ENCODE data around the gene PADI1. TPM values are rescaled to one million over a fixed set of nuclear protein-coding genes. Genes with fewer than 3 reads are reported as not detected.

PADI1 gene
- total RNA-seq, 1 donor from 2014 or later, result not detected

- no peak for ATAC-seq
Observed at GRCh38 chr1:17251246-17251645, 46.3 kb downstream of the PADI1 start.

DNA sequence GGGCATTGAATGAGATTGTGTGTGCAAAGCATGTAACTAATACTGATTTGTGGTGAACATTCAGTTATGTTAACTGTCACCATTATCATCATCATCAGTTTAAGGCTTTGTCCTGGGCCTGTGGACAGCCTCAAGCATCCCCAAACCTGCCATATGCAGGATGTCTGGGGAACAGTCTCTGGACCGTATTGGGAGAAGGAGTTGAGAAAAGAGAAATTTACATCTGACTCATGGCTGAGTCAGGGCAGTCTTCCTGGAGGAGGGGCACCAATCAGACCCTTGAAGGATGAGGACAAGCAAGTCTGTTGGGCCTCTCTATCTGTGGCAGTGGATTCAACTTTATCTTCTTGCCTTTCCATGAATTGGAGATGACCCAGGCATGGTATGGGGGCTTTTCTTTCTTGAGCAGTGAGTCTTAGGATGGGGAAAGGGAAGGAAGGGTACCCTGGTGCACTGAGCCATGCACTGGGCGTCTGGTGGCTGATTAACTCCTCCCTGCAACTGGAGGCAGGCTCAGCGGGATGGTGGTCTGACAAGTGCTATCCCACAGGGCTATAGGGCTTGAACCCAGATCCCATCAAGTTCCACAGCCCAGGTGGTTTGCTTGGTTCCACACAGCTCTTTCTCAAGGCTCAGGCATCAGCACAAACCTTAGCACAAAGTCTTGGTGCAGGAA lies 46.9 kb downstream of the PADI1 start:
- no peak for ATAC-seq
- intact Hi-C loops (cut with DNase I), result no loop called here

More at GRCh38 chr1:17251246-17251645, 46.3 kb downstream of the PADI1 start:
- intact Hi-C loops (cut with DNase I), result no loop called here
- DNase-seq (ENCODE audit: low spot score), result no peak

DNA sequence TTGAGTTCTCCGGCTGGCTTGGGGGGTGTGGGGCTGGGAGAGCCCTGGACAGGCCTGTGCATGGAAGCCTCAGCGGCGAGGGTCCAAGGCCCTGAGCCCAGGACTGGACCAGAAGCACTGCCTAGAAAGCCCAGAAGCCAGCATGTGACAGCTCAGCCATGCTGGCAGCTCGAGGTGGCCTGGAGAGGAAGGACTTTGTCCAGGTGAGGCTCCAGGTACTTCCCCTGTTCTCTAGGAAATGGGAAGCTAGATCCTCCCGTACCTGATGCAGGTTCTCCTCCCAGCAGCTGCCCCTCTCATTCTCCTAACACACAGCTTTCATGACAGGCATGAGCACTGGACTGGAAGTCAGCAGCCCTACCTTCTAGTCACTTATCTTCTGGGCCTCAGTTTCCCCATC lies 50.4 kb downstream of the PADI1 start:
- no peak for DNase-seq (ENCODE audit: low spot score)
- ATAC-seq, result no peak
- intact Hi-C loops (cut with DNase I), result no loop called here

More for the DNA sequence above, 46.9 kb downstream of the PADI1 start:
- no peak for DNase-seq (ENCODE audit: low spot score)

DNA sequence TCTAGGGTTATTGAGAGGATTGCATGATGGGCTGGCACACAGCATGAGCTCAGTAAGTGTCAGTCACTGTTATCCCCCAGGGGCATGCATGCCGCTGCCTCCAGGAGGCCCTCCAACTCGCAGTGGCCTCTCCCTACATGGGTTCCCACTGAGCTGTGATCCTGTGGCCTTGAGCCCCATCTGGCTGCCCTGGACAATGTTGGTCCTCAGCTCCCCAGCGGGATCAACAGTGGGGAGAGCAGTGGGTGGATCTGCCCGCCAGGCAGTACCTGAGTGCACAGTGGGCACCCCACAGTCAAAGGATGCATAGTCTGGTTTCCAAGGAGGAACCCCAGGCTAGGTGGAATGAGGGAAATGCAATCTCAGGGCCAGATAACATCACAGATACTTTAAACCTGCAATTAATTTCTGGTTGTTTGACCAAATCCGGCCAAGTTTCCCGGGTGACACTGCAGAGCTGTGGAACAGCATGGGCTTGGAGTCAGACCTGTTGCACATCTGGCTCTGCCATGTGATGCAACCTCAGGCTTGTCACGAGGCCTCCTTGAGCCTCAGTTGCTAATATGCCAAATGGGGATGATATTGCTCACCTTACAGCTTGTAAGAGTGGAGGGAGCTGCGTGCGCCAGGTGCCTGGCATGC lies 53.3 kb downstream of the PADI1 start:
- no peak for ATAC-seq
- DNase-seq (ENCODE audit: low spot score), result no peak
- intact Hi-C loops (cut with DNase I), result no loop called here

DNA sequence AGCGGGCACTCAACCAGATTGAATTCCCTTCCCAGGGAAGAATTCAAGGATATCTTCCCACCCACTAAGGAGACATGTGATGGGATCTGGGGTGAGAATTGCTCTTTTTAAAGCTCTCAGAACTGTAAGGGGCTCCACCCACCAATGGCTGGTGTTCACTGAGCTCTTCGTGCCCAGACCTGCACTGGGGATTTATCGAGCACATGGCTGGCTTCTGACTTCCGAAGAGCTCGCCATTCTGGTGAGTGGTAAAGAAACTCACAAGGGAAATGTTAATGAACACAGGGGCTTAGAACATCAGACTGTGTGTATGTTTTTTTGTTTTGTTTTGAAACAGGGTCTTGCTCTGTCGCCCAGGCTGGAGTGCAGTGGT lies 53.8 kb downstream of the PADI1 start:
- ATAC-seq (no peak), DNase-seq (ENCODE audit: low spot score) (no peak)
- intact Hi-C loops (cut with DNase I), result no loop called here

GRCh38 chr1:17259233-17259873 lies 54.4 kb downstream of the PADI1 start:
- DNase-seq (ENCODE audit: low spot score), result no peak
- no peak for ATAC-seq
- intact Hi-C loops (cut with DNase I), result no loop called here

GRCh38 chr1:17260264-17260663 lies 55.3 kb downstream of the PADI1 start:
- DNase-seq (ENCODE audit: low spot score), result no peak
- no peak for ATAC-seq
- intact Hi-C loops (cut with DNase I), result no loop called here

DNA sequence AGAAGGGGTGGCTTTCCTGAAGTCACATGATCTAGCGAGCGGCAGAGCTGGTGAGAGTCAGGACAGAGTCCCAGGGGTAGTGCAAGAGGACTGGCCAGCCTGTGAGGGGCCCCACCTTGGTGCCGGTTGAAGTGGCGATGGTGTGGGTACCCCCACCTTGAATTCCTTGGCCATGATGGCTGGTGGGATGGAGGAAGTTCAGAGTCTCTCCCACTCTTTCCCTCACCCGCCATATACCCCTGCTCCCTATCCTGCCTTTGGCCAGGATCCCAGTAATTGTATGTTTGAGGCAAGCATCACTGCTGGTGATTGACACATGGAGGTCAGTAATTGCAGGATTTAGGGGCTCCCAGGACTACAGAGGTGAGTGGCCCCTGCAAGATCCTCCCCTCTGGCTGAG lies 55.8 kb downstream of the PADI1 start:
- intact Hi-C loops (cut with DNase I), result no loop called here
- DNase-seq (ENCODE audit: low spot score), result no peak
- no peak for ATAC-seq

- intact Hi-C loops (cut with DNase I), result no loop called here
- DNase-seq (ENCODE audit: low spot score) (no peak), ATAC-seq (no peak)
Observed at GRCh38 chr1:17263936-17264335, 59.0 kb downstream of the PADI1 start.

- DNase-seq (ENCODE audit: low spot score) (no peak), ATAC-seq (no peak)
- intact Hi-C loops (cut with DNase I), result no loop called here
Observed at GRCh38 chr1:17264470-17264869, 59.5 kb downstream of the PADI1 start.

- DNase-seq (ENCODE audit: low spot score) (no peak), ATAC-seq (no peak)
- intact Hi-C loops (cut with DNase I), result no loop called here
Observed at GRCh38 chr1:17265162-17265561, 60.2 kb downstream of the PADI1 start.

- DNase-seq (ENCODE audit: low spot score), result no peak
- intact Hi-C loops (cut with DNase I), result no loop called here
- no peak for ATAC-seq
Observed at GRCh38 chr1:17265950-17266349, 61.0 kb downstream of the PADI1 start.

DNA sequence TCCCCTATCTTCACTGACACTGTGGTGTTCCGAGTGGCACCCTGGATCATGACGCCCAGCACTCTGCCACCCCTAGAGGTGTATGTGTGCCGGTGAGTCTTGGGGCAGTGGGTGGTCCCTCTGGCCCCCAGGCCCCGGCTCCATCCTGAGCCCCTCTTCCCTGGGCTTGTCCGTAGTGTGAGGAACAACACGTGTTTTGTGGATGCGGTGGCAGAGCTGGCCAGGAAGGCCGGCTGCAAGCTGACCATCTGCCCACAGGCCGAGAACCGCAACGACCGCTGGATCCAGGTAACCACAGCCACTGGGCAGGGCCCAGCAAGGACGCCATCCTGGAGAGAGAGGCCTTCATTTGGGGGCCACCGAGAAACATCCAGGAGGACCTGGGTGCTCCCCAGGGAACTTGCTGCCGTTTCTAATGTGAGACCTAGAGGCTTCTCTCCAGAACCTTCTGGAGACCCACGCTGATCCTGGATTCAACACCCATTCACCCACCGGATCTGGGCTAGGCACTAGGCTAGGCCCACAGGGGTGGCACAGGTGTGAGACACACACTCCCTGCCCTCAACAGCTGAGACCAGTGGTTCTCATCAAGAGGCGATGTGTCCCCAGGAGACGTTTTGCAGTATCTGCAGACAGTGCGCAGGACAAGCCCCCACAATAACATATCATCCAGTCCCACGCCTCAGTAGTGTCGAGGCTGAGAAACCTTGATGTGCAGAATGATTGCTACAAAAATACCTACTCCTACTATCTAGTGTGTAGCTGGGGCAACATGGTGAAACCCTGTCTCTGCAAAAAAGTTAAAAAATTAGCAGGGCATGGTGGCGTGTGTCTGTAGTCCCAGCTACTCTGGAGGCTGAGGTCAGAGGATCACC lies 66.2 kb downstream of the PADI1 start:
- ATAC-seq, result no peak
- intact Hi-C loops (cut with DNase I), result no loop called here

DNA sequence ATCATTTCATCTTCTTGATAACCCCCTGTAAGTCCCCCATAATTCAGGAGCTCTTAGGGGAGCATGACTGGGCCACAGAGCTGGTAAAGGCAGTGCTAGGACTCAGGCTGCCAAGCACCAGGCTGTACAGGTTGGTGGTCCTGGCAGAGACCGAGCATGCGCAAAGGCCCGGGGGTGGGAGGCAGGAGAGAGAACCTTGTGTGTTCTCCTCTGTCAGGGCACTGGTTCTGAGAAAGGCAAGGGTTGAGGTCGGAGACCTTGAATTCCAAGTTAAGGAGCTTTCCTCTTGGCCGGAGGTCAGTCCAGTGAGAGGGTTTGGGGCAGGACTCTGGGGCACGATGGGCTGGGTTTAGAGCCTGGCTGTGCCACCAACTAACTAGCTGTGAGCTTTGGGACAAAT lies 67.1 kb downstream of the PADI1 start:
- no peak for ATAC-seq
- no peak for DNase-seq (ENCODE audit: low spot score)
- intact Hi-C loops (cut with DNase I), result no loop called here

More for the DNA sequence above, 66.2 kb downstream of the PADI1 start:
- no peak for DNase-seq (ENCODE audit: low spot score)

DNA sequence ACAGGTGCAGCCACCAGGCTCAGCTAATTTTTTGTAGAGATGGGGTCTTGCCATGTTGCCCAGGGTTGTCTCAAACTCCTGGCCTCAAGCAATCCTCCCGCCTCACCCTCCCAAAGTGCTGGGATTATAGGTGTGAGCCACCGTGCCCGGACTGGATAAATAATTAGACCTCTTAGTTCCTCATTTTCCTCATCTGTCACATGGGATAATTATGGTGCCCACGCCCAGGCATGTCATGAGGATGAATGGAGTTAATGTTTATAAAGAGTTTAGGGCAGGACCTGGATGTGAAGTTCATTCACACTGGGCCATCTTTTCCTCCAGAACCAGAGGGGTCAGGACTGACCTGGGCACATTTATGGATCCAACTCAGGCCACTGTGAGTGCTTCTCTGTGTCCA lies 67.7 kb downstream of the PADI1 start:
- DNase-seq (ENCODE audit: low spot score), result no peak
- intact Hi-C loops (cut with DNase I), result no loop called here
- no peak for ATAC-seq

DNA sequence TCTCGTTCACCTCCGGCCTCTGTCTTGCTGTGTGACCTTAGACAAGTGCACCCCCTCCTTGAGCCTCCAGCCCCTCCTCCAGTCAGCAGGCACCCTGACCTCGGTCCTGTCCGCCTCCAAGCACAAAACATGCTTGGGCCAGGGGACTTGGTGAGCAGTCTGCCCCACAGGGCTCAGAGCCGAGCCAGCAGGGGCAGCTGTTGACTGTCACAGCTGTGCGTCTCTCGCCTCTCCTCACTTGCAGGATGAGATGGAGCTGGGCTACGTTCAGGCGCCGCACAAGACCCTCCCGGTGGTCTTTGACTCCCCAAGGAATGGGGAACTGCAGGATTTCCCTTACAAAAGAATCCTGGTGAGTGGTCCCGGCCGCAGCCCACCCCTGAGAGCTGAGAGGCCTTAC lies 68.2 kb downstream of the PADI1 start:
- ATAC-seq (no peak), DNase-seq (ENCODE audit: low spot score) (no peak)
- intact Hi-C loops (cut with DNase I), result no loop called here

DNA sequence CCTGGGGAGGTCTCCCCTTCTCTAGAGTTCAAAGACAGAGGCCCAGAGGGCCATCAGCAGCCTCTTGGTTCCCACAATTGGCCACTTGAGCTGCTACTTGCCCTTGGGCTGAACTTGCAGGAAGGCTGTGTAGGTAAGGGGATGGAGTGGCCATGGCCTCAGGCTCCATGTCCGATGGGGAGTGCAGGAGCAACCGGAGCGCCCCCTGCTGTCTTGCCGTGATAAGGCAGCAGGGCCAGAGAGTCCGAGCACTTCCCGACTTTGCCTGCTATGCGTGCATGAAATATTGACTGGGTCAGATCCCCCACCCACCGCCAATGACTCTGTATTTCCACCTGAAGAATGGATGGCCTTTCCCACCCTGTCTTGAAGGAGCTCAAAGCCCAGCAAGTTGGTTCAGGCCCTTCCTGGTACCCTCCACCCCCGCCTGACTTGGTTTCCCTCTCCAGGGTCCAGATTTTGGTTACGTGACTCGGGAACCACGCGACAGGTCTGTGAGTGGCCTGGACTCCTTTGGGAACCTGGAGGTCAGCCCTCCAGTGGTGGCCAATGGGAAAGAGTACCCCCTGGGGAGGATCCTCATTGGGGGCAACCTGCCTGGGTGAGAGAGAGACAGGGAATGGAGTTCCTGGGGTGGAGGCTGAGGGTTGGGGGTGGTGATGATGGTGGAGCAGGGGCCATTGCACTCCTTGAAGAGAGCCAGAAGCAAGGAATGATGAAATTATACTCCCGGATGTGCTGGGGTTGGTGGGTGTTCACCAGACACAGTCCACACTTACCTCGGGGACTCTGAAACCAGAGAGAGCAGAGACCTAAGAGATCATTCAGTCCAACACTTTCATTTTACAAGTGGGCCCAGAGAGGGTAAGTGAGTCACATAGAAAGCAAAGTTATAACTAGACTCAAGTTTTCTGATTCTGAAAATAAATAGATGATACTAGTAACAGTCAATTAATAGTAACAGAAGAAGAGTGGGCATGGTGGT lies 69.5 kb downstream of the PADI1 start:
- intact Hi-C loops (cut with DNase I), result no loop called here
- ATAC-seq (no peak), DNase-seq (ENCODE audit: low spot score) (no peak)

DNA sequence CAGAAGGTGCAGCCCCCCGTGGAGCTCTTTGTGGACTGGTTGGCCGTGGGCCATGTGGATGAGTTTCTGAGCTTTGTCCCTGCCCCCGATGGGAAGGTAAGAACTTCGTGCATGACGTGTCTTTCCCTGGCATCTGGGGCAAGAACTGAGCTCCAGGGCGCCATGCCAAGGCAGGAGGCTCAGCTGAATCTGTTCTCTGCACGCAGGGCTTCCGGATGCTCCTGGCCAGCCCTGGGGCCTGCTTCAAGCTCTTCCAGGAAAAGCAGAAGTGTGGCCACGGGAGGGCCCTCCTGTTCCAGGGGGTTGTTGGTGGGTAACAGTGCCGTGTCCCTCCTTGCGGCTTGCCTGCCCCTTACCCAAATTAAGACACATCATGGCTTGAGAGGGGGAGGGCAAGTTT lies 71.6 kb downstream of the PADI1 start:
- intact Hi-C loops (cut with DNase I), result no loop called here
- no peak for ATAC-seq
- DNase-seq (ENCODE audit: low spot score), result no peak

Data from sciatic nerve (tissue), 2 donors.